Measurements from ENCODE around the gene S100A11. TPM values are rescaled to one million over a fixed set of nuclear protein-coding genes. Genes with fewer than 3 reads are reported as not detected.

The S100A11 gene
- total RNA-seq, 3 donors from 2014 or later (not counting 1 experiment from before 2014, with no cell fraction given): 70.5 to 114 (median 88.9) TPM

- H3K4me1 ChIP-seq (ENCODE audit: control insufficient read depth, insufficient read depth, low read length): peaks cover 25% of the 10 kb centered on the region
- peak in 1 of 2 donors; percentile 32 for DNase-seq
- Mint-ChIP-seq H3K4me3 (no peak overlapping the region), H3K27me3 (ENCODE audit: low read depth in 2 of 2) (peaks cover 0 to 2% of the 10 kb centered on the region in 2 donors), H3K27ac (peak overlapping the region in 1 of 2 donors; percentile 84), H3K36me3 (no peaks in the 10 kb centered on the region), H3K9me3 (no peaks in the 10 kb centered on the region), H3K4me1 (peaks cover 26 to 37% of the 10 kb centered on the region in 2 donors)
- no peak overlapping the region for H3K4me3 ChIP-seq (ENCODE audit: low read length)
- no peak overlapping the region for H3K27ac ChIP-seq (ENCODE audit: low read length)
- intact Hi-C loops (cut with micrococcal nuclease): loop anchor here (2.0 kb wide), 1 partner anchor 51 kb away; no protein-coding TSS in a partner anchor
- WGBS (ENCODE audit: insufficient coverage): 88% methylated on average over 2 of the region's 2 CpGs
- TF ChIP-seq CTCF (IDR thresholded peaks at IDR 0.05): no peak
- H3K9me3 ChIP-seq (ENCODE audit: control insufficient read depth, insufficient read depth, low read length): no peaks in the 10 kb centered on the region
- peak in 1 of 3 donors; percentile 22 for ATAC-seq
- no peaks in the 10 kb centered on the region for H3K36me3 ChIP-seq (ENCODE audit: control insufficient read depth, insufficient read depth, low read length)
- H3K27me3 ChIP-seq (ENCODE audit: control insufficient read depth, insufficient read depth, low read length): no peaks in the 10 kb centered on the region
Observed at GRCh38 chr1:151995774-151996173, 41.0 kb downstream of the S100A11 start.

GRCh38 chr1:151994956-151995355, 41.8 kb downstream of the S100A11 start:
- peaks cover 32 to 45% of the 10 kb centered on the region in 2 donors for H3K4me1 Mint-ChIP-seq
- no peaks in the 10 kb centered on the region for H3K36me3 Mint-ChIP-seq
- Histone ChIP-seq H3K27ac (ENCODE audit: low read length) (no peak overlapping the region), H3K36me3 (ENCODE audit: control insufficient read depth, insufficient read depth, low read length) (no peaks in the 10 kb centered on the region), H3K27me3 (ENCODE audit: control insufficient read depth, insufficient read depth, low read length) (no peaks in the 10 kb centered on the region), H3K4me1 (ENCODE audit: control insufficient read depth, insufficient read depth, low read length) (peaks cover 26% of the 10 kb centered on the region), H3K9me3 (ENCODE audit: control insufficient read depth, insufficient read depth, low read length) (no peaks in the 10 kb centered on the region), H3K4me3 (ENCODE audit: low read length) (no peak overlapping the region)
- H3K4me3 Mint-ChIP-seq: peak overlapping the region; percentile 81
- intact Hi-C loops (cut with micrococcal nuclease): loop anchor here (2.0 kb wide), 1 partner anchor 50 kb away; no protein-coding TSS in a partner anchor
- 100% methylated on average over 6 of the region's 6 CpGs for WGBS (ENCODE audit: insufficient coverage)
- ATAC-seq: no peak
- DNase-seq: no peak
- no peak for TF ChIP-seq CTCF (IDR thresholded peaks at IDR 0.05)
- H3K27me3 Mint-ChIP-seq (ENCODE audit: low read depth in 2 of 2): no peaks in the 10 kb centered on the region
- H3K27ac Mint-ChIP-seq: peak overlapping the region; percentile 83 to 84
- H3K9me3 Mint-ChIP-seq: no peaks in the 10 kb centered on the region

GRCh38 chr1:151993734-151994496, 42.9 kb downstream of the S100A11 start, which contains the start of gene S100A10:
TSS of gene S100A10 (minus strand) at chr1:151993859. CDS start at chr1:151986230, 7,629 bp downstream.
- TF ChIP-seq CTCF (IDR thresholded peaks at IDR 0.05): no peak
- no peaks in the 10 kb centered on the region for H3K27me3 Mint-ChIP-seq (ENCODE audit: low read depth in 2 of 2)
- no peaks in the 10 kb centered on the region for H3K9me3 ChIP-seq (ENCODE audit: control insufficient read depth, insufficient read depth, low read length)
- intact Hi-C loops (cut with micrococcal nuclease): loop anchor here (2.0 kb wide), 1 partner anchor 49 kb away; no protein-coding TSS in a partner anchor
- no peaks in the 10 kb centered on the region for H3K36me3 ChIP-seq (ENCODE audit: control insufficient read depth, insufficient read depth, low read length)
- peak; percentile 67 to 85 (median 76) for ATAC-seq
- peaks cover 32 to 56% of the 10 kb centered on the region in 2 donors for H3K4me1 Mint-ChIP-seq
- H3K27me3 ChIP-seq (ENCODE audit: control insufficient read depth, insufficient read depth, low read length): no peaks in the 10 kb centered on the region
- no peaks in the 10 kb centered on the region for H3K9me3 Mint-ChIP-seq
- peak within 1 kb of the TSS; percentile 89 for H3K27ac ChIP-seq (ENCODE audit: low read length)
- H3K4me1 ChIP-seq (ENCODE audit: control insufficient read depth, insufficient read depth, low read length): peaks cover 36% of the 10 kb centered on the region
- DNase-seq: peak; percentile 64 to 90
- H3K4me3 Mint-ChIP-seq: peak within 1 kb of the TSS; percentile 95
- H3K36me3 Mint-ChIP-seq: no peaks in the 10 kb centered on the region
- peak within 1 kb of the TSS; percentile 96 for H3K4me3 ChIP-seq (ENCODE audit: low read length)
- peak within 1 kb of the TSS; percentile 84 to 96 for H3K27ac Mint-ChIP-seq
- under 1% methylated on average over 69 of the region's 69 CpGs for WGBS (ENCODE audit: insufficient coverage)
